Activated CD8-positive, alpha-beta memory T cell treated with anti-CD3 and anti-CD28 coated beads, Interleukin-2, amount 50 U/mL, for 24 hours (primary cell): Measurements from ENCODE around the gene ZNF664.
"Not testable (repeated sequence)": the region's sequence is repeated elsewhere in the genome, so short reads cannot be mapped to it uniquely, and the experiment has no call there.

Experiments used
- DNase-seq: peaks from one replicate; pipeline ENCODE4 v3.0.0-alpha.2; 2020; ENCODE audit errors: extremely low read depth

Gene ZNF664

GRCh38 chr12:123941624-123942237 lies 31.3 kb upstream of the ZNF664 start:
- no peak for DNase-seq

- DNase-seq, result no peak
These were observed 30.8 kb upstream of the ZNF664 start for GRCh38 chr12:123942238-123942653.

GRCh38 chr12:123942911-123943648 lies 29.9 kb upstream of the ZNF664 start:
- DNase-seq, result no peak

- no peak for DNase-seq
These were observed 29.2 kb upstream of the ZNF664 start for GRCh38 chr12:123943816-123944215.

GRCh38 chr12:123944696-123945095 lies 28.3 kb upstream of the ZNF664 start:
- DNase-seq, result no peak

- no peak for DNase-seq
These were observed 27.5 kb upstream of the ZNF664 start for GRCh38 chr12:123945287-123946151.

GRCh38 chr12:123946152-123946515 lies 26.9 kb upstream of the ZNF664 start:
- no peak for DNase-seq

- DNase-seq, result not testable (repeated sequence)
These were observed 26.2 kb upstream of the ZNF664 start for GRCh38 chr12:123946516-123947505.

- DNase-seq, result not testable (repeated sequence)
These were observed 25.5 kb upstream of the ZNF664 start for GRCh38 chr12:123947531-123947930.

- no peak for DNase-seq
These were observed 24.6 kb upstream of the ZNF664 start for GRCh38 chr12:123948401-123948795.

- DNase-seq, result no peak
These were observed 23.9 kb upstream of the ZNF664 start for GRCh38 chr12:123948796-123949769.

- DNase-seq, result no peak
These were observed 23.2 kb upstream of the ZNF664 start for GRCh38 chr12:123949770-123950165.

- DNase-seq, result no peak
These were observed 22.3 kb upstream of the ZNF664 start for GRCh38 chr12:123950476-123951349.

GRCh38 chr12:123951467-123951866 lies 21.5 kb upstream of the ZNF664 start:
- DNase-seq, result no peak

GRCh38 chr12:123952037-123952436 lies 21.0 kb upstream of the ZNF664 start:
- DNase-seq, result no peak

- no peak for DNase-seq
These were observed 18.2 kb upstream of the ZNF664 start for GRCh38 chr12:123954647-123955350.

- DNase-seq, result no peak
These were observed 16.8 kb upstream of the ZNF664 start for GRCh38 chr12:123956249-123956648.

- no peak for DNase-seq
These were observed 15.8 kb upstream of the ZNF664 start for GRCh38 chr12:123957196-123957595.

GRCh38 chr12:123958462-123958861 lies 14.6 kb upstream of the ZNF664 start:
- no peak for DNase-seq
